GM23248 (cell line): ENCODE measurements around the gene BTN1A1.

Experiments used
- EZH2 ChIP-seq: fragments of 200-600 bp; sonication (generic); IDR thresholded peaks from 2 replicates; pipeline ENCODE4 v1.6.1; 2018; ENCODE audit warnings: antibody characterized with exemption, mild to moderate bottlenecking; ENCODE audit not compliant: insufficient read depth, poor library complexity, severe bottlenecking
- EZH2phosphoT487 ChIP-seq: fragments of 200-600 bp; sonication (generic); IDR thresholded peaks from 2 replicates; pipeline ENCODE4 v1.6.1; 2018; ENCODE audit warnings: antibody characterized with exemption, moderate library complexity, mild to moderate bottlenecking, low read depth; ENCODE audit not compliant: insufficient read depth

DNA sequence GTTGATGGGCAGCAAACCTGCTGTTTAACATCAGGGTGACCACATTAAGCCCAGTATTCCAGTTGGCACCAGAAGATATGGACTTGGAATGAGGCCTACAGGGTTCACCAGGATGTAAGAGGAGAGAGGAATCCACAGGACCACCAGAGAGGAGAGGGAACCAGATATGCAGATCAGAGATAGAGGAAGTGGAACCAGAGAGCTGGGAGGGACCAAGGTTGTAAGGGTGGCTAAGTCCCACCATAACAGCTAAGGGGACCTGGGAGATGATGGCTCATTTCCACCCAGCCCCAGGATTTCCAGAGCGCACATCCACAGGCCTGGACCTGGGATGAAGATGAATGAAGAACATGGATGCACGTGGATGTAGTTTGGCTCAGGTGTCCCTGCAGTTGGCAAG lies 31.3 kb upstream of the BTN1A1 start:
- TF ChIP-seq EZH2 (no peak), EZH2phosphoT487 (no peak)
